HCT116 (cell line): Measurements from ENCODE around the gene KRTAP5-5. TPM values are rescaled to one million over a fixed set of nuclear protein-coding genes. Genes with fewer than 3 reads are reported as not detected.
"Not testable (repeated sequence)": the region's sequence is repeated elsewhere in the genome, so short reads cannot be mapped to it uniquely, and the experiment has no call there.

ENCODE experiments used
- ATAC-seq: fragments of 200-7000 bp; cut with Tn5 transposase; 2 replicates; pipeline ENCODE4 v1.9.1; 2020; ENCODE audit warnings: mild to moderate bottlenecking, moderate library complexity
- BruUV-seq: library from RNA; stranded (reverse); fragments of 400-500 nt; replicated peaks from 2 replicates; lab custom pipeline; 2021; lab: Mats Ljungman, UMichigan
- CTCF ChIA-PET: fragments of 300-600 bp; sonication (Branson Sonifier 250); formaldehyde crosslinking; loops from one replicate; lab custom pipeline; 2021; ENCODE audit warnings: antibody characterized with exemption; lab: Charles Lee
- POLR2A ChIA-PET: fragments of 300-600, 350-600 bp; sonication (Branson Sonifier 250); formaldehyde crosslinking; loops from one replicate; lab custom pipeline; 2021; ENCODE audit warnings: antibody characterized with exemption; lab: Charles Lee
- RAD21 ChIA-PET, 2 experiments: fragments of 300-600 bp; sonication (Branson Sonifier 250); formaldehyde crosslinking; loops; one replicate each; lab custom pipeline; 2023; ENCODE audit warnings: low total read pairs in 2 of 2; ENCODE audit not compliant: uncharacterized antibody in 2 of 2, unreplicated experiment in 2 of 2, low non-redundant PET in 1 of 2; lab: Charles Lee
- DNase-seq: peaks from one replicate; pipeline ENCODE4 v3.0.0-alpha.2; 2010; ENCODE audit warnings: low read depth, low spot score
- H2AFZ ChIP-seq: fragments of 200-600 bp; shearing (Covaris generic), sonication (generic); 2 replicates; pipeline ENCODE4 v1.6.1; 2017; ENCODE audit warnings: low read depth, mixed run types, mixed read lengths, antibody characterized with exemption, low read length; ENCODE audit not compliant: poor library complexity, severe bottlenecking
- H3K27ac ChIP-seq: 2 replicates; pipeline ENCODE4 v1.5.1; 2012; ENCODE audit warnings: low read depth, low read length
- H3K27me3 ChIP-seq: fragments of 200-600 bp; sonication (generic); 2 replicates; pipeline ENCODE4 v1.6.1; 2016; ENCODE audit warnings: mixed run types, low read length, mixed read lengths; ENCODE audit not compliant: insufficient read depth
- H3K36me3 ChIP-seq, 2 experiments: fragments of 200-500 bp in 1 of 2; fragments of 200-600 bp in 1 of 2; sonication (Bioruptor generic) in 1 of 2; sonication (generic) in 1 of 2; 2 replicates each; pipeline versions ENCODE4 v1.5.1 to v1.6.1; 2014 to 2016; ENCODE audit warnings: low read length in 2 of 2, inconsistent platforms in 1 of 2, mixed read lengths in 1 of 2, mixed run types in 1 of 2; ENCODE audit not compliant: insufficient read depth in 2 of 2, control insufficient read depth in 1 of 2
- H3K4me1 ChIP-seq, 2 experiments: fragments of 200-600 bp in 1 of 2; sonication (generic) in 1 of 2; 2 replicates each; pipeline versions ENCODE4 v1.5.1 to v1.6.1; 2012 to 2017; ENCODE audit warnings: low read length in 2 of 2, inconsistent platforms in 1 of 2, mild to moderate bottlenecking in 1 of 2, mixed read lengths in 1 of 2, mixed run types in 1 of 2, moderate library complexity in 1 of 2; ENCODE audit not compliant: insufficient read depth in 2 of 2, control insufficient read depth in 1 of 2
- H3K4me2 ChIP-seq: fragments of 200-600 bp; sonication (generic); 2 replicates; pipeline ENCODE4 v1.6.1; 2017; ENCODE audit warnings: mixed run types, low read length, mixed read lengths
- H3K4me3 ChIP-seq, 2 experiments: fragments of 200-600 bp in 1 of 2; sonication (generic) in 1 of 2; replicated peaks in 1 of 2; 2 replicates each; pipeline ENCODE4 v1.5.1; 2011 to 2016; ENCODE audit warnings: low read length in 2 of 2, control low read depth in 1 of 2, low read depth in 1 of 2, mild to moderate bottlenecking in 1 of 2, mixed read lengths in 1 of 2, mixed run types in 1 of 2
- H3K79me2 ChIP-seq: fragments of 200-600 bp; sonication (generic); 2 replicates; pipeline ENCODE4 v1.6.1; 2017; ENCODE audit warnings: mild to moderate bottlenecking, mixed run types, low read length, moderate library complexity, mixed read lengths; ENCODE audit not compliant: insufficient read depth
- H3K9ac ChIP-seq: fragments of 200-600 bp; sonication (generic); 2 replicates; pipeline ENCODE4 v1.6.1; 2016; ENCODE audit warnings: low read length, mixed read lengths
- H3K9me2 ChIP-seq: fragments of 200-600 bp; sonication (generic), shearing (Covaris generic); 2 replicates; pipeline ENCODE4 v1.6.1; 2017; ENCODE audit warnings: mixed run types, mild to moderate bottlenecking, moderate library complexity; ENCODE audit not compliant: insufficient read depth
- H3K9me3 ChIP-seq, 2 experiments: fragments of 200-500 bp in 1 of 2; fragments of 200-600 bp in 1 of 2; sonication (Bioruptor generic) in 1 of 2; sonication (generic) in 1 of 2; 2 replicates each; pipeline ENCODE4 v1.6.1; 2014 to 2017; ENCODE audit warnings: low read length in 2 of 2, mixed read lengths in 2 of 2, inconsistent platforms in 1 of 2, low read depth in 1 of 2, mild to moderate bottlenecking in 1 of 2, mixed run types in 1 of 2, moderate library complexity in 1 of 2; ENCODE audit not compliant: control insufficient read depth in 1 of 2, insufficient read depth in 1 of 2
- H4K20me1 ChIP-seq: fragments of 200-600 bp; sonication (generic), shearing (Covaris generic); 2 replicates; pipeline ENCODE4 v1.6.1; 2017; ENCODE audit warnings: mixed run types, mild to moderate bottlenecking, moderate library complexity; ENCODE audit not compliant: insufficient read depth
- ATF3 ChIP-seq: IDR thresholded peaks from 2 replicates; pipeline ENCODE4 v1.6.1; 2012
- CBX3 ChIP-seq: IDR thresholded peaks from 2 replicates; pipeline ENCODE4 v1.6.1; 2012; ENCODE audit warnings: low read depth
- CEBPB ChIP-seq: IDR thresholded peaks from 2 replicates; pipeline ENCODE4 v1.6.1; 2012; ENCODE audit warnings: low read depth
- CTCF ChIP-seq, 3 experiments: fragments of 200-600 bp in 1 of 3; sonication (generic) in 1 of 3; IDR thresholded peaks in 2 of 3; conservative IDR thresholded peaks in 1 of 3; 2 replicates each; pipeline ENCODE4 v1.5.1; 2012 to 2017; ENCODE audit warnings: low read depth in 2 of 3, low read length in 2 of 3, antibody characterized with exemption in 1 of 3, borderline replicate concordance in 1 of 3, control low read depth in 1 of 3, mild to moderate bottlenecking in 1 of 3, mixed read lengths in 1 of 3, mixed run types in 1 of 3, moderate library complexity in 1 of 3; ENCODE audit not compliant: insufficient read depth in 1 of 3
- EGR1 ChIP-seq: IDR thresholded peaks from 2 replicates; pipeline ENCODE4 v1.6.1; 2012; ENCODE audit warnings: low read depth
- ELF1 ChIP-seq: IDR thresholded peaks from 2 replicates; pipeline ENCODE4 v1.6.1; 2012; ENCODE audit warnings: low read depth, borderline replicate concordance
- EZH2phosphoT487 ChIP-seq: fragments of 200-600 bp; IDR thresholded peaks from 2 replicates; pipeline ENCODE4 v1.6.1; 2018; ENCODE audit warnings: antibody characterized with exemption, borderline replicate concordance
- JUND ChIP-seq: IDR thresholded peaks from 2 replicates; pipeline ENCODE4 v1.6.1; 2012
- MAX ChIP-seq: IDR thresholded peaks from 2 replicates; pipeline ENCODE4 v1.6.1; 2012
- POLR2AphosphoS5 ChIP-seq: IDR thresholded peaks from 2 replicates; pipeline ENCODE4 v1.6.1; 2011; ENCODE audit warnings: mild to moderate bottlenecking, low read depth, low read length, moderate library complexity
- REST ChIP-seq: IDR thresholded peaks from 2 replicates; pipeline ENCODE4 v1.6.1; 2012; ENCODE audit warnings: low read depth
- SP1 ChIP-seq: IDR thresholded peaks from 2 replicates; pipeline ENCODE4 v1.6.1; 2012; ENCODE audit warnings: low read depth
- TCF7L2 ChIP-seq: IDR thresholded peaks from 2 replicates; pipeline ENCODE4 v1.7.0; 2011; ENCODE audit warnings: borderline replicate concordance, inconsistent platforms; ENCODE audit not compliant: insufficient read depth, insufficient read length; ENCODE audit errors: extremely low read depth
- YY1 ChIP-seq: IDR thresholded peaks from 2 replicates; pipeline ENCODE4 v1.6.1; 2011; ENCODE audit warnings: low read length, low read depth, moderate library complexity, mild to moderate bottlenecking; ENCODE audit not compliant: insufficient replicate concordance; ENCODE audit errors: extremely low read depth
- intact Hi-C: fragments of 100-400 bp; cut with micrococcal nuclease; formaldehyde crosslinking; loops from 2 replicates; pipeline ENCODE4 v1.10.0; 2022
- total RNA-seq: library from RNA; stranded (reverse); gene quantifications from one replicate; pipeline ENCODE4 v1.2.1, GENCODE V29; 2021; ENCODE audit not compliant: unreplicated experiment

KRTAP5-5 gene
- total RNA-seq, 1 experiment from 2014 or later, result not detected

GRCh38 chr11:1601663-1602062 is 27.9 kb upstream of the KRTAP5-5 start:
- H2AFZ ChIP-seq, CTCF ChIA-PET, H3K4me1 ChIP-seq, ATAC-seq, POLR2A ChIA-PET, DNase-seq, H3K36me3 ChIP-seq, H3K4me2 ChIP-seq, RAD21 ChIA-PET, H3K9ac ChIP-seq, intact Hi-C loops, H3K27ac ChIP-seq, H3K4me3 ChIP-seq, H4K20me1 ChIP-seq, H3K9me2 ChIP-seq, BruUV-seq, H3K9me3 ChIP-seq, H3K79me2 ChIP-seq: not testable (repeated sequence)
- peaks cover 18% of the 10 kb centered on the region; the same call in 1 of the 2 replicates for H3K27me3 ChIP-seq

GRCh38 chr11:1603629-1604028 is 25.9 kb upstream of the KRTAP5-5 start:
- CTCF ChIA-PET, result no interaction called here

More at GRCh38 chr11:1603629-1604028, 25.9 kb upstream of the KRTAP5-5 start:
- Histone ChIP-seq H3K4me2 (no peak overlapping the region), H3K9me2 (no peaks in the 10 kb centered on the region), H3K36me3 (no peaks in the 10 kb centered on the region), H3K4me3 (no peak overlapping the region)
- intact Hi-C loops, result no loop called here
- BruUV-seq, result no TSS peak
- RAD21 ChIA-PET, result no interaction called here
- TF ChIP-seq JUND, result no peak
- TF ChIP-seq CEBPB, result no peak
- TF ChIP-seq ATF3, result no peak
- no peak for TF ChIP-seq REST
- TF ChIP-seq SP1, result no peak
- no peak for TF ChIP-seq TCF7L2
- TF ChIP-seq MAX, result no peak
- TF ChIP-seq CBX3, result no peak
- TF ChIP-seq EGR1, result no peak
- no peak for TF ChIP-seq YY1
- TF ChIP-seq ELF1, result no peak
- TF ChIP-seq EZH2phosphoT487, result no peak
- no peak for TF ChIP-seq CTCF (IDR thresholded peaks at IDR 0.05 in 2 of 3, conservative IDR thresholded peaks at IDR 0.05 in 1 of 3; ENCODE audit: borderline replicate concordance in 1 of 3, insufficient read depth in 1 of 3, low read depth in 2 of 3, low read length in 2 of 3)
- TF ChIP-seq POLR2AphosphoS5, result no peak
- TF ChIP-seq, all 23 proteins: peak for 0
- H2AFZ ChIP-seq, result no peak overlapping the region
- no peak overlapping the region for H3K27ac ChIP-seq
- no peaks in the 10 kb centered on the region for H4K20me1 ChIP-seq
- no peaks in the 10 kb centered on the region for H3K4me1 ChIP-seq
- H3K9me3 ChIP-seq, result no peaks in the 10 kb centered on the region
- no peak for ATAC-seq
- H3K27me3 ChIP-seq, result peaks cover 18% of the 10 kb centered on the region; the same call in 1 of the 2 replicates
- H3K79me2 ChIP-seq, result no peaks in the 10 kb centered on the region
- H3K9ac ChIP-seq, result no peak overlapping the region
- no peak for DNase-seq
- POLR2A ChIA-PET, result no interaction called here
